Choroid plexus epithelial cell (primary cell): Measurements from ENCODE around the gene MDM2.

Experiments used
- DNase-seq: peaks from one replicate; pipeline ENCODE4 v3.0.0-alpha.2; 2010; ENCODE audit warnings: low read depth
- H3K4me3 ChIP-seq: 2 replicates; pipeline ENCODE4 v1.5.1; 2011; ENCODE audit warnings: low read depth, mild to moderate bottlenecking, control low read depth, low read length, moderate library complexity
- CTCF ChIP-seq: conservative IDR thresholded peaks from 2 replicates; pipeline ENCODE4 v1.5.1; 2011; ENCODE audit warnings: low read depth, mild to moderate bottlenecking, control low read depth, inconsistent platforms, low read length, moderate library complexity

The MDM2 gene

GRCh38 chr12:68894276-68894855 lies 86.4 kb downstream of the MDM2 start:
- DNase-seq = no peak
- TF ChIP-seq CTCF = no peak
- no peak overlapping the region for H3K4me3 ChIP-seq

GRCh38 chr12:68896881-68897540 lies 89.0 kb downstream of the MDM2 start:
- no peak for TF ChIP-seq CTCF
- peak; percentile 55 for DNase-seq

GRCh38 chr12:68899251-68899771 lies 91.3 kb downstream of the MDM2 start:
- no peak overlapping the region for H3K4me3 ChIP-seq
- peak; percentile 84 for TF ChIP-seq CTCF
- peak; percentile 93 for DNase-seq

More at GRCh38 chr12:68896881-68897540, 89.0 kb downstream of the MDM2 start:
- no peak overlapping the region for H3K4me3 ChIP-seq

GRCh38 chr12:68900241-68900640 lies 92.3 kb downstream of the MDM2 start:
- TF ChIP-seq CTCF = no peak
- no peak overlapping the region for H3K4me3 ChIP-seq
- DNase-seq = no peak
